SK-N-SH treated with all-trans-retinoic acid at 6 μM for 48 hours (cell line): ENCODE measurements around the gene C10orf95.

Experiments used
- ATAC-seq: fragments of 200-7000 bp; cut with Tn5 transposase; 3 replicates; pipeline ENCODE4 v1.9.1; 2020; ENCODE audit warnings: mild to moderate bottlenecking, moderate library complexity
- ARNTL ChIP-seq: fragments of 450-650 bp; formaldehyde crosslinking; IDR thresholded peaks from 2 replicates; pipeline ENCODE4 v1.5.0; 2020; ENCODE audit warnings: low read depth, mild to moderate bottlenecking, moderate library complexity, borderline replicate concordance
- BACH2 ChIP-seq: fragments of 250-450 bp; sonication (Bioruptor Pico); IDR thresholded peaks from 2 replicates; pipeline ENCODE4 v1.9.0; 2021; ENCODE audit warnings: mild to moderate bottlenecking, borderline replicate concordance
- CREB5 ChIP-seq: fragments of 250-450 bp; sonication (Bioruptor Pico); IDR thresholded peaks from 2 replicates; pipeline ENCODE4 v1.5.1; 2020; ENCODE audit warnings: low read depth, mild to moderate bottlenecking, moderate library complexity
- CSDC2 ChIP-seq: fragments of 250-450 bp; sonication (Bioruptor Pico); IDR thresholded peaks from 2 replicates; pipeline ENCODE4 v1.5.0; 2020; ENCODE audit warnings: mild to moderate bottlenecking, moderate library complexity
- CSRNP3 ChIP-seq: fragments of 250-450 bp; sonication (Bioruptor Pico); IDR thresholded peaks from 2 replicates; pipeline ENCODE4 v1.5.1; 2021; ENCODE audit warnings: mild to moderate bottlenecking, moderate library complexity
- ESRRG ChIP-seq: fragments of 250-450 bp; sonication (Bioruptor Pico); IDR thresholded peaks from 2 replicates; pipeline ENCODE4 v1.6.1; 2021; ENCODE audit warnings: mild to moderate bottlenecking
- GLIS3 ChIP-seq: fragments of 250-450 bp; sonication (Bioruptor Pico); IDR thresholded peaks from 2 replicates; pipeline ENCODE4 v1.5.0; 2020; ENCODE audit warnings: mild to moderate bottlenecking, moderate library complexity
- ISL1 ChIP-seq: fragments of 250-450 bp; sonication (Bioruptor Pico); IDR thresholded peaks from 2 replicates; pipeline ENCODE4 v2.1.2; 2022; ENCODE audit warnings: mild to moderate bottlenecking, moderate library complexity
- OSR1 ChIP-seq: fragments of 250-450 bp; sonication (Bioruptor Pico); IDR thresholded peaks from 2 replicates; pipeline ENCODE4 v1.8.0; 2022; ENCODE audit warnings: moderate library complexity, mild to moderate bottlenecking, inconsistent platforms
- PATZ1 ChIP-seq: fragments of 250-450 bp; sonication (Bioruptor Pico); IDR thresholded peaks from 2 replicates; pipeline ENCODE4 v1.8.0; 2020; ENCODE audit warnings: mild to moderate bottlenecking, moderate library complexity, borderline replicate concordance
- POU6F1 ChIP-seq: fragments of 250-450 bp; sonication (Bioruptor Pico); IDR thresholded peaks from 2 replicates; pipeline ENCODE4 v1.8.0; 2021; ENCODE audit warnings: low read depth, mild to moderate bottlenecking, moderate library complexity, borderline replicate concordance
- PPARA ChIP-seq: fragments of 250-450 bp; sonication (Bioruptor Pico); IDR thresholded peaks from 2 replicates; pipeline ENCODE4 v1.5.0; 2020; ENCODE audit warnings: mild to moderate bottlenecking, borderline replicate concordance
- RARB ChIP-seq: fragments of 250-450 bp; sonication (Bioruptor Pico); IDR thresholded peaks from 2 replicates; pipeline ENCODE4 v1.8.0; 2021; ENCODE audit warnings: mild to moderate bottlenecking, moderate library complexity
- SNAI2 ChIP-seq: fragments of 250-450 bp; sonication (Bioruptor Pico); IDR thresholded peaks from 2 replicates; pipeline ENCODE4 v1.5.0; 2020; ENCODE audit warnings: mild to moderate bottlenecking, moderate library complexity
- TCF4 ChIP-seq: fragments of 250-450 bp; sonication (Bioruptor Pico); IDR thresholded peaks from 2 replicates; pipeline ENCODE4 v1.8.0; 2021; ENCODE audit warnings: mild to moderate bottlenecking, moderate library complexity, borderline replicate concordance
- TOX ChIP-seq: fragments of 250-450 bp; sonication (Bioruptor Pico); IDR thresholded peaks from 2 replicates; pipeline ENCODE4 v1.8.0; 2021; ENCODE audit warnings: mild to moderate bottlenecking, moderate library complexity, borderline replicate concordance
- TSHZ2 ChIP-seq: fragments of 250-450 bp; sonication (Bioruptor Pico); IDR thresholded peaks from 2 replicates; pipeline ENCODE4 v1.5.0; 2020; ENCODE audit warnings: mild to moderate bottlenecking, moderate library complexity
- ZC3H10 ChIP-seq: fragments of 250-450 bp; sonication (Bioruptor Pico); IDR thresholded peaks from 2 replicates; pipeline ENCODE4 v1.5.1; 2021; ENCODE audit warnings: mild to moderate bottlenecking, moderate library complexity
- ZFP3 ChIP-seq: fragments of 250-450 bp; sonication (Bioruptor Pico); IDR thresholded peaks from 2 replicates; pipeline ENCODE4 v1.5.0; 2020; ENCODE audit warnings: mild to moderate bottlenecking, moderate library complexity
- ZFP30 ChIP-seq: fragments of 450-650 bp; formaldehyde crosslinking; IDR thresholded peaks from 2 replicates; pipeline ENCODE4 v1.5.0; 2022; ENCODE audit warnings: mild to moderate bottlenecking, moderate library complexity
- ZNF565 ChIP-seq: fragments of 450-650 bp; formaldehyde crosslinking; conservative IDR thresholded peaks from 2 replicates; pipeline ENCODE4 v1.5.0; 2020; ENCODE audit warnings: low read depth, mild to moderate bottlenecking, moderate library complexity
- ZNF70 ChIP-seq: fragments of 450-650 bp; formaldehyde crosslinking; IDR thresholded peaks from 2 replicates; pipeline ENCODE4 v1.5.0; 2020; ENCODE audit warnings: mild to moderate bottlenecking, moderate library complexity
- ZNF8 ChIP-seq: fragments of 450-650 bp; formaldehyde crosslinking; IDR thresholded peaks from 2 replicates; pipeline ENCODE4 v1.5.0; 2020; ENCODE audit warnings: mild to moderate bottlenecking, moderate library complexity

The C10orf95 gene

GRCh38 chr10:102425444-102425843 is 25.9 kb downstream of the C10orf95 start (continued):
- TF ChIP-seq PPARA (CRISPR knock-in tag) (no peak), CSDC2 (no peak), ZFP30 (CRISPR knock-in tag) (no peak), OSR1 (CRISPR knock-in tag) (no peak), TSHZ2 (CRISPR knock-in tag) (no peak), ZNF70 (CRISPR knock-in tag) (no peak)

- TF ChIP-seq ISL1 (CRISPR knock-in tag) (no peak), TOX (CRISPR knock-in tag) (no peak), PPARA (CRISPR knock-in tag) (no peak), ARNTL (CRISPR knock-in tag) (no peak), POU6F1 (no peak), OSR1 (CRISPR knock-in tag) (no peak), CSDC2 (no peak), ZNF565 (CRISPR knock-in tag) (no peak), ESRRG (CRISPR knock-in tag) (no peak), CREB5 (CRISPR knock-in tag) (no peak), BACH2 (CRISPR knock-in tag) (no peak), GLIS3 (CRISPR knock-in tag) (no peak), ZFP3 (CRISPR knock-in tag) (no peak), RARB (no peak), ZC3H10 (CRISPR knock-in tag) (no peak), ZNF70 (CRISPR knock-in tag) (no peak), PATZ1 (no peak), ZFP30 (CRISPR knock-in tag) (no peak)
- no peak for ATAC-seq
Measured at GRCh38 chr10:102424916-102425315, 26.4 kb downstream of the C10orf95 start.

- no peak for TF ChIP-seq ZNF8
- TF ChIP-seq ISL1 (CRISPR knock-in tag), result no peak
- TF ChIP-seq ZNF70 (CRISPR knock-in tag), result no peak
- no peak for TF ChIP-seq ZFP3 (CRISPR knock-in tag)
- no peak for TF ChIP-seq TOX (CRISPR knock-in tag)
- TF ChIP-seq CSRNP3 (CRISPR knock-in tag), result no peak
- TF ChIP-seq CREB5 (CRISPR knock-in tag), result no peak
- no peak for TF ChIP-seq GLIS3 (CRISPR knock-in tag)
- no peak for TF ChIP-seq CSDC2
- TF ChIP-seq ZFP30 (CRISPR knock-in tag), result no peak
- TF ChIP-seq BACH2 (CRISPR knock-in tag), result no peak
- no peak for TF ChIP-seq PATZ1
- TF ChIP-seq TCF4 (CRISPR knock-in tag), result no peak
- no peak for TF ChIP-seq SNAI2 (CRISPR knock-in tag)
- TF ChIP-seq, all 23 proteins: peak for 0
- no peak for ATAC-seq
Measured at GRCh38 chr10:102424145-102424544, 27.2 kb downstream of the C10orf95 start.
